HCT116 (cell line): ENCODE measurements around the gene STK24. TPM values are rescaled to one million over a fixed set of nuclear protein-coding genes. Genes with fewer than 3 reads are reported as not detected.

Experiments used
- ATAC-seq: fragments of 200-7000 bp; cut with Tn5 transposase; 2 replicates; pipeline ENCODE4 v1.9.1; 2020; ENCODE audit warnings: mild to moderate bottlenecking, moderate library complexity
- BruUV-seq: library from RNA; stranded (reverse); fragments of 400-500 nt; replicated peaks from 2 replicates; lab custom pipeline; 2021; lab: Mats Ljungman, UMichigan
- CTCF ChIA-PET: fragments of 300-600 bp; sonication (Branson Sonifier 250); formaldehyde crosslinking; loops from one replicate; lab custom pipeline; 2021; ENCODE audit warnings: antibody characterized with exemption; lab: Charles Lee
- POLR2A ChIA-PET: fragments of 300-600, 350-600 bp; sonication (Branson Sonifier 250); formaldehyde crosslinking; loops from one replicate; lab custom pipeline; 2021; ENCODE audit warnings: antibody characterized with exemption; lab: Charles Lee
- RAD21 ChIA-PET, 2 experiments: fragments of 300-600 bp; sonication (Branson Sonifier 250); formaldehyde crosslinking; loops; one replicate each; lab custom pipeline; 2023; ENCODE audit warnings: low total read pairs in 2 of 2; ENCODE audit not compliant: uncharacterized antibody in 2 of 2, unreplicated experiment in 2 of 2, low non-redundant PET in 1 of 2; lab: Charles Lee
- DNase-seq: peaks from one replicate; pipeline ENCODE4 v3.0.0-alpha.2; 2010; ENCODE audit warnings: low read depth, low spot score
- H2AFZ ChIP-seq: fragments of 200-600 bp; shearing (Covaris generic), sonication (generic); 2 replicates; pipeline ENCODE4 v1.6.1; 2017; ENCODE audit warnings: low read depth, mixed run types, mixed read lengths, antibody characterized with exemption, low read length; ENCODE audit not compliant: poor library complexity, severe bottlenecking
- H3K27ac ChIP-seq: 2 replicates; pipeline ENCODE4 v1.5.1; 2012; ENCODE audit warnings: low read depth, low read length
- H3K27me3 ChIP-seq: fragments of 200-600 bp; sonication (generic); 2 replicates; pipeline ENCODE4 v1.6.1; 2016; ENCODE audit warnings: mixed run types, low read length, mixed read lengths; ENCODE audit not compliant: insufficient read depth
- H3K36me3 ChIP-seq, 2 experiments: fragments of 200-500 bp in 1 of 2; fragments of 200-600 bp in 1 of 2; sonication (Bioruptor generic) in 1 of 2; sonication (generic) in 1 of 2; 2 replicates each; pipeline versions ENCODE4 v1.5.1 to v1.6.1; 2014 to 2016; ENCODE audit warnings: low read length in 2 of 2, inconsistent platforms in 1 of 2, mixed read lengths in 1 of 2, mixed run types in 1 of 2; ENCODE audit not compliant: insufficient read depth in 2 of 2, control insufficient read depth in 1 of 2
- H3K4me1 ChIP-seq, 2 experiments: fragments of 200-600 bp in 1 of 2; sonication (generic) in 1 of 2; 2 replicates each; pipeline versions ENCODE4 v1.5.1 to v1.6.1; 2012 to 2017; ENCODE audit warnings: low read length in 2 of 2, inconsistent platforms in 1 of 2, mild to moderate bottlenecking in 1 of 2, mixed read lengths in 1 of 2, mixed run types in 1 of 2, moderate library complexity in 1 of 2; ENCODE audit not compliant: insufficient read depth in 2 of 2, control insufficient read depth in 1 of 2
- H3K4me2 ChIP-seq: fragments of 200-600 bp; sonication (generic); 2 replicates; pipeline ENCODE4 v1.6.1; 2017; ENCODE audit warnings: mixed run types, low read length, mixed read lengths
- H3K4me3 ChIP-seq, 2 experiments: fragments of 200-600 bp in 1 of 2; sonication (generic) in 1 of 2; replicated peaks in 1 of 2; 2 replicates each; pipeline ENCODE4 v1.5.1; 2011 to 2016; ENCODE audit warnings: low read length in 2 of 2, control low read depth in 1 of 2, low read depth in 1 of 2, mild to moderate bottlenecking in 1 of 2, mixed read lengths in 1 of 2, mixed run types in 1 of 2
- H3K79me2 ChIP-seq: fragments of 200-600 bp; sonication (generic); 2 replicates; pipeline ENCODE4 v1.6.1; 2017; ENCODE audit warnings: mild to moderate bottlenecking, mixed run types, low read length, moderate library complexity, mixed read lengths; ENCODE audit not compliant: insufficient read depth
- H3K9ac ChIP-seq: fragments of 200-600 bp; sonication (generic); 2 replicates; pipeline ENCODE4 v1.6.1; 2016; ENCODE audit warnings: low read length, mixed read lengths
- H3K9me2 ChIP-seq: fragments of 200-600 bp; sonication (generic), shearing (Covaris generic); 2 replicates; pipeline ENCODE4 v1.6.1; 2017; ENCODE audit warnings: mixed run types, mild to moderate bottlenecking, moderate library complexity; ENCODE audit not compliant: insufficient read depth
- H3K9me3 ChIP-seq, 2 experiments: fragments of 200-500 bp in 1 of 2; fragments of 200-600 bp in 1 of 2; sonication (Bioruptor generic) in 1 of 2; sonication (generic) in 1 of 2; 2 replicates each; pipeline ENCODE4 v1.6.1; 2014 to 2017; ENCODE audit warnings: low read length in 2 of 2, mixed read lengths in 2 of 2, inconsistent platforms in 1 of 2, low read depth in 1 of 2, mild to moderate bottlenecking in 1 of 2, mixed run types in 1 of 2, moderate library complexity in 1 of 2; ENCODE audit not compliant: control insufficient read depth in 1 of 2, insufficient read depth in 1 of 2
- H4K20me1 ChIP-seq: fragments of 200-600 bp; sonication (generic), shearing (Covaris generic); 2 replicates; pipeline ENCODE4 v1.6.1; 2017; ENCODE audit warnings: mixed run types, mild to moderate bottlenecking, moderate library complexity; ENCODE audit not compliant: insufficient read depth
- ATF3 ChIP-seq: IDR thresholded peaks from 2 replicates; pipeline ENCODE4 v1.6.1; 2012
- CEBPB ChIP-seq: IDR thresholded peaks from 2 replicates; pipeline ENCODE4 v1.6.1; 2012; ENCODE audit warnings: low read depth
- EZH2 ChIP-seq: fragments of 200-600 bp; sonication (generic); IDR thresholded peaks from 2 replicates; pipeline ENCODE4 v1.6.1; 2017; ENCODE audit warnings: antibody characterized with exemption, mixed run types
- EZH2phosphoT487 ChIP-seq: fragments of 200-600 bp; IDR thresholded peaks from 2 replicates; pipeline ENCODE4 v1.6.1; 2018; ENCODE audit warnings: antibody characterized with exemption, borderline replicate concordance
- JUND ChIP-seq: IDR thresholded peaks from 2 replicates; pipeline ENCODE4 v1.6.1; 2012
- POLR2A ChIP-seq: IDR thresholded peaks from 2 replicates; pipeline ENCODE4 v1.7.0; 2011; ENCODE audit warnings: borderline replicate concordance; ENCODE audit not compliant: insufficient read depth, insufficient read length; ENCODE audit errors: extremely low read depth
- POLR2AphosphoS5 ChIP-seq: IDR thresholded peaks from 2 replicates; pipeline ENCODE4 v1.6.1; 2011; ENCODE audit warnings: mild to moderate bottlenecking, low read depth, low read length, moderate library complexity
- SP1 ChIP-seq: IDR thresholded peaks from 2 replicates; pipeline ENCODE4 v1.6.1; 2012; ENCODE audit warnings: low read depth
- TCF7L2 ChIP-seq: IDR thresholded peaks from 2 replicates; pipeline ENCODE4 v1.7.0; 2011; ENCODE audit warnings: borderline replicate concordance, inconsistent platforms; ENCODE audit not compliant: insufficient read depth, insufficient read length; ENCODE audit errors: extremely low read depth
- YY1 ChIP-seq: IDR thresholded peaks from 2 replicates; pipeline ENCODE4 v1.6.1; 2011; ENCODE audit warnings: low read length, low read depth, moderate library complexity, mild to moderate bottlenecking; ENCODE audit not compliant: insufficient replicate concordance; ENCODE audit errors: extremely low read depth
- ZBTB33 ChIP-seq: IDR thresholded peaks from 2 replicates; pipeline ENCODE4 v1.6.1; 2011; ENCODE audit warnings: mild to moderate bottlenecking, low read length, moderate library complexity; ENCODE audit not compliant: insufficient replicate concordance; ENCODE audit errors: extremely low read depth
- ZNF274 ChIP-seq: fragments of 200-500 bp; sonication (Bioruptor generic); IDR thresholded peaks from 2 replicates; pipeline ENCODE4 v1.6.1; 2014; ENCODE audit warnings: mild to moderate bottlenecking, low read depth, low read length, inconsistent platforms
- intact Hi-C: fragments of 100-400 bp; cut with micrococcal nuclease; formaldehyde crosslinking; loops from 2 replicates; pipeline ENCODE4 v1.10.0; 2022
- total RNA-seq: library from RNA; stranded (reverse); gene quantifications from one replicate; pipeline ENCODE4 v1.2.1, GENCODE V29; 2021; ENCODE audit not compliant: unreplicated experiment

Gene STK24
- total RNA-seq, 1 experiment from 2014 or later, result 137 TPM

GRCh38 chr13:98429531-98429930 is 147.4 kb downstream of the STK24 start:
- Histone ChIP-seq H3K4me3 (no peak overlapping the region), H3K79me2 (no peaks in the 10 kb centered on the region), H3K27ac (no peak overlapping the region), H3K9me2 (no peaks in the 10 kb centered on the region), H3K9ac (no peak overlapping the region), H4K20me1 (no peaks in the 10 kb centered on the region), H3K36me3 (no peaks in the 10 kb centered on the region), H3K4me1 (peaks cover 0 to 4% of the 10 kb centered on the region in 2 experiments; a peak in 1 of 4 replicates), H3K9me3 (no peaks in the 10 kb centered on the region), H2AFZ (no peak overlapping the region), H3K4me2 (no peak overlapping the region), H3K27me3 (no peaks in the 10 kb centered on the region)
- no peak for ATAC-seq
- TF ChIP-seq ZBTB33, result no peak
- TF ChIP-seq JUND, result no peak
- no peak for TF ChIP-seq EZH2
- intact Hi-C loops, result no loop called here
- BruUV-seq, result no TSS peak
- ChIA-PET RAD21 (no interaction called here), CTCF (no interaction called here), POLR2A (no interaction called here)
- no peak for DNase-seq

- RAD21 ChIA-PET, result no interaction called here
- intact Hi-C loops, result no loop called here
- POLR2A ChIA-PET, result no interaction called here
- TF ChIP-seq ZBTB33 (no peak), ZNF274 (no peak), EZH2phosphoT487 (no peak), ATF3 (no peak), TCF7L2 (no peak), JUND (no peak), POLR2AphosphoS5 (no peak), CEBPB (no peak), POLR2A (no peak), SP1 (no peak), YY1 (no peak)
- BruUV-seq, result no TSS peak
- CTCF ChIA-PET, result no interaction called here
- Histone ChIP-seq H3K27ac (no peak overlapping the region), H2AFZ (no peak overlapping the region), H3K9me3 (no peaks in the 10 kb centered on the region), H3K4me3 (no peak overlapping the region), H3K36me3 (no peaks in the 10 kb centered on the region), H3K9me2 (no peaks in the 10 kb centered on the region), H3K9ac (no peak overlapping the region), H4K20me1 (no peaks in the 10 kb centered on the region), H3K4me2 (no peak overlapping the region), H3K79me2 (no peaks in the 10 kb centered on the region), H3K4me1 (peaks cover 0 to 4% of the 10 kb centered on the region in 2 experiments; a peak in 1 of 4 replicates), H3K27me3 (no peaks in the 10 kb centered on the region)
- DNase-seq (no peak), ATAC-seq (no peak)
Measured at GRCh38 chr13:98429081-98429480, 147.8 kb downstream of the STK24 start.
